ENCODE data around the gene HIGD1B.

DNA sequence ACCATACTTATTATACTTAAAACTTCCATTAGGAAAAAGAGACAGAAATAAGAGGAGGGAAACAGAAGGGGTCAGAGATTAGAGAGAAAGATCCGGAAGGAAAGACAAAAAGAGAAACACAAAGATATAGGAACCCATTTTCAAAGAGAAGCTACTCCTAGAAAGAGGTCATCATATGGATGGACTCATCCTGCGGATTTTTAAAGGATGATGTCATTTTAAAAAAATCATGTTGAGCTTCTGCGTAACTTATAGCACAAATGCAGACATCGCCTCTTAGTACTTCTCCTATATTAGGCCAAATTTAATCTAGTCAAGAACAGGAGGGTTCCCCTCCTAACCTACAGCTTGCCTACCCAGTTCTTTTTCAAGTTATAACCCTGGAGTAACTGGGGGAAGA lies 33.5 kb downstream of the HIGD1B start:
- TF ChIP-seq ZNF174 (CRISPR knock-in tag; IDR thresholded peaks at IDR 0.05) = no peak
- no peak for TF ChIP-seq CHD4 (IDR thresholded peaks at IDR 0.05; ENCODE audit: insufficient read depth, insufficient replicate concordance, low read depth, low read length, poor library complexity, severe bottlenecking)
- TF ChIP-seq POLR2AphosphoS5 (IDR thresholded peaks at IDR 0.05; ENCODE audit: control insufficient read depth, insufficient read depth, low read depth, low read length) = no peak
- no peak for TF ChIP-seq CTCF (IDR thresholded peaks at IDR 0.05 in 2 of 3, conservative IDR thresholded peaks at IDR 0.05 in 1 of 3; ENCODE audit: insufficient read depth in 2 of 3, low read depth in 1 of 3, low read length in 3 of 3)
- TF ChIP-seq, protein P1, sequence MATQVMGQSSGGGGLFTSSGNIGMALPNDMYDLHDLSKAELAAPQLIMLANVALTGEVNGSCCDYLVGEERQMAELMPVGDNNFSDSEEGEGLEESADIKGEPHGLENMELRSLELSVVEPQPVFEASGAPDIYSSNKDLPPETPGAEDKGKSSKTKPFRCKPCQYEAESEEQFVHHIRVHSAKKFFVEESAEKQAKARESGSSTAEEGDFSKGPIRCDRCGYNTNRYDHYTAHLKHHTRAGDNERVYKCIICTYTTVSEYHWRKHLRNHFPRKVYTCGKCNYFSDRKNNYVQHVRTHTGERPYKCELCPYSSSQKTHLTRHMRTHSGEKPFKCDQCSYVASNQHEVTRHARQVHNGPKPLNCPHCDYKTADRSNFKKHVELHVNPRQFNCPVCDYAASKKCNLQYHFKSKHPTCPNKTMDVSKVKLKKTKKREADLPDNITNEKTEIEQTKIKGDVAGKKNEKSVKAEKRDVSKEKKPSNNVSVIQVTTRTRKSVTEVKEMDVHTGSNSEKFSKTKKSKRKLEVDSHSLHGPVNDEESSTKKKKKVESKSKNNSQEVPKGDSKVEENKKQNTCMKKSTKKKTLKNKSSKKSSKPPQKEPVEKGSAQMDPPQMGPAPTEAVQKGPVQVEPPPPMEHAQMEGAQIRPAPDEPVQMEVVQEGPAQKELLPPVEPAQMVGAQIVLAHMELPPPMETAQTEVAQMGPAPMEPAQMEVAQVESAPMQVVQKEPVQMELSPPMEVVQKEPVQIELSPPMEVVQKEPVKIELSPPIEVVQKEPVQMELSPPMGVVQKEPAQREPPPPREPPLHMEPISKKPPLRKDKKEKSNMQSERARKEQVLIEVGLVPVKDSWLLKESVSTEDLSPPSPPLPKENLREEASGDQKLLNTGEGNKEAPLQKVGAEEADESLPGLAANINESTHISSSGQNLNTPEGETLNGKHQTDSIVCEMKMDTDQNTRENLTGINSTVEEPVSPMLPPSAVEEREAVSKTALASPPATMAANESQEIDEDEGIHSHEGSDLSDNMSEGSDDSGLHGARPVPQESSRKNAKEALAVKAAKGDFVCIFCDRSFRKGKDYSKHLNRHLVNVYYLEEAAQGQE (IDR thresholded peaks at IDR 0.05; ENCODE audit: borderline replicate concordance) = no peak
- TF ChIP-seq, protein P1 (CRISPR knock-in tag; IDR thresholded peaks at IDR 0.05; ENCODE audit: low read depth) = no peak
- no peak for TF ChIP-seq ZNF707 (CRISPR knock-in tag; conservative IDR thresholded peaks at IDR 0.05)
- no peak for TF ChIP-seq ZFP30 (CRISPR knock-in tag; IDR thresholded peaks at IDR 0.05; ENCODE audit: borderline replicate concordance)
- no peak for TF ChIP-seq SAFB (IDR thresholded peaks at IDR 0.05; ENCODE audit: borderline replicate concordance, low read depth, low read length)
- TF ChIP-seq CBFB (CRISPR knock-in tag; IDR thresholded peaks at IDR 0.05) = no peak
- TF ChIP-seq EZH2 (IDR thresholded peaks at IDR 0.05; ENCODE audit: borderline replicate concordance, low read depth, low read length) = no peak
- TF ChIP-seq SP1 (CRISPR knock-in tag; IDR thresholded peaks at IDR 0.05) = no peak
- TF ChIP-seq NR3C1 (CRISPR knock-in tag; IDR thresholded peaks at IDR 0.05) = no peak
- no peak for TF ChIP-seq SIX5 (IDR thresholded peaks at IDR 0.05; ENCODE audit: borderline replicate concordance in 1 of 2, insufficient read depth in 1 of 2, low read depth in 1 of 2, low read length in 2 of 2)

All from K562 (cell line).